Measurements from ENCODE around the gene SGIP1. TPM values are rescaled to one million over a fixed set of nuclear protein-coding genes. Genes with fewer than 3 reads are reported as not detected.

The SGIP1 gene
- total and polyA plus RNA-seq, 8 donors: 6.8 to 16.6 (median 8.6) TPM

- Histone ChIP-seq H3K36me3 (no peaks in the 10 kb centered on the region), H3K4me1 (no peaks in the 10 kb centered on the region), H3K4me3 (no peak overlapping the region), H3K27me3 (no peaks in the 10 kb centered on the region), H3K9me3 (no peaks in the 10 kb centered on the region), H3K27ac (no peak overlapping the region)
- DNase-seq: no peak
- TF ChIP-seq CTCF (IDR thresholded peaks at IDR 0.05): no peak
- no peak for ATAC-seq
- intact Hi-C loops (cut with DNase I): no loop called here
Observed at GRCh38 chr1:66685265-66685664, 151.3 kb downstream of the SGIP1 start.

GRCh38 chr1:66685670-66686069 is 151.7 kb downstream of the SGIP1 start:
- H3K27me3 ChIP-seq: no peaks in the 10 kb centered on the region
- ATAC-seq (no peak), DNase-seq (no peak)
- intact Hi-C loops (cut with DNase I): no loop called here
- H3K36me3 ChIP-seq: no peaks in the 10 kb centered on the region
- no peaks in the 10 kb centered on the region for H3K4me1 ChIP-seq
- H3K9me3 ChIP-seq: no peaks in the 10 kb centered on the region
- TF ChIP-seq CTCF (IDR thresholded peaks at IDR 0.05): no peak
- no peak overlapping the region for H3K27ac ChIP-seq
- no peak overlapping the region for H3K4me3 ChIP-seq

- Histone ChIP-seq H3K9me3 (no peaks in the 10 kb centered on the region), H3K4me3 (no peak overlapping the region), H3K27me3 (no peaks in the 10 kb centered on the region), H3K27ac (no peak overlapping the region), H3K4me1 (no peaks in the 10 kb centered on the region), H3K36me3 (no peaks in the 10 kb centered on the region)
- intact Hi-C loops (cut with DNase I): no loop called here
- TF ChIP-seq CTCF (IDR thresholded peaks at IDR 0.05): no peak
- DNase-seq: no peak
- ATAC-seq: no peak
Observed at GRCh38 chr1:66686406-66686805, 152.5 kb downstream of the SGIP1 start.

GRCh38 chr1:66687358-66687757 is 153.4 kb downstream of the SGIP1 start:
- Histone ChIP-seq H3K4me3 (no peak overlapping the region), H3K27me3 (no peaks in the 10 kb centered on the region), H3K27ac (no peak overlapping the region), H3K4me1 (no peaks in the 10 kb centered on the region), H3K9me3 (no peaks in the 10 kb centered on the region), H3K36me3 (no peaks in the 10 kb centered on the region)
- ATAC-seq (no peak), DNase-seq (no peak)
- TF ChIP-seq CTCF (IDR thresholded peaks at IDR 0.05): no peak
- intact Hi-C loops (cut with DNase I): no loop called here

GRCh38 chr1:66690666-66691381 is 156.9 kb downstream of the SGIP1 start:
- no peak for DNase-seq
- intact Hi-C loops (cut with DNase I): no loop called here
- Histone ChIP-seq H3K27ac (no peak overlapping the region), H3K4me3 (no peak overlapping the region), H3K9me3 (no peaks in the 10 kb centered on the region), H3K4me1 (peaks cover 0 to 4% of the 10 kb centered on the region in 2 donors), H3K36me3 (no peaks in the 10 kb centered on the region), H3K27me3 (no peaks in the 10 kb centered on the region)
- ATAC-seq: no peak
- no peak for TF ChIP-seq CTCF (IDR thresholded peaks at IDR 0.05)
